Neural crest cell (in vitro differentiated cells): ENCODE results near the gene RHOV. TPM values are rescaled to one million over a fixed set of nuclear protein-coding genes. Genes with fewer than 3 reads are reported as not detected.
A peak's percentile ranks its signal among the peaks of the same experiment; 100 is the strongest.

Experiments used
- DNase-seq: peaks from one replicate; pipeline ENCODE4 v3.0.0; 2021; ENCODE audit warnings: low read depth, mixed read lengths, low spot score
- H3K27ac Mint-ChIP-seq: one replicate; pipeline ENCODE4 v1.8.0; 2021; ENCODE audit warnings: mild to moderate bottlenecking, mixed read lengths; ENCODE audit not compliant: unreplicated experiment
- H3K27me3 Mint-ChIP-seq: 2 replicates; pipeline ENCODE4 v1.8.0; 2021; ENCODE audit warnings: low read depth, mild to moderate bottlenecking, mixed read lengths
- H3K36me3 Mint-ChIP-seq: 2 replicates; pipeline ENCODE4 v1.8.0; 2021; ENCODE audit warnings: low read depth, mild to moderate bottlenecking, mixed read lengths
- H3K4me1 Mint-ChIP-seq: 2 replicates; pipeline ENCODE4 v1.8.0; 2021; ENCODE audit warnings: mixed read lengths
- H3K4me3 Mint-ChIP-seq: one replicate; pipeline ENCODE4 v1.8.0; 2021; ENCODE audit warnings: mild to moderate bottlenecking, mixed read lengths
- H3K9me3 Mint-ChIP-seq: 2 replicates; pipeline ENCODE4 v1.8.0; 2021; ENCODE audit warnings: mixed read lengths
- total RNA-seq: library from RNA; stranded (reverse); gene quantifications from 2 replicates; pipeline ENCODE4 v1.2.1, GENCODE V29; 2021
- TF ChIP-seq, protein P1 (sequence below): fragments of 200-600 bp; sonication (generic); conservative IDR thresholded peaks from 2 replicates; pipeline ENCODE4 v1.5.0; 2021; ENCODE audit warnings: antibody characterized with exemption, mild to moderate bottlenecking

RHOV gene
- total RNA-seq, 1 donor from 2014 or later: 1.0 TPM

DNA sequence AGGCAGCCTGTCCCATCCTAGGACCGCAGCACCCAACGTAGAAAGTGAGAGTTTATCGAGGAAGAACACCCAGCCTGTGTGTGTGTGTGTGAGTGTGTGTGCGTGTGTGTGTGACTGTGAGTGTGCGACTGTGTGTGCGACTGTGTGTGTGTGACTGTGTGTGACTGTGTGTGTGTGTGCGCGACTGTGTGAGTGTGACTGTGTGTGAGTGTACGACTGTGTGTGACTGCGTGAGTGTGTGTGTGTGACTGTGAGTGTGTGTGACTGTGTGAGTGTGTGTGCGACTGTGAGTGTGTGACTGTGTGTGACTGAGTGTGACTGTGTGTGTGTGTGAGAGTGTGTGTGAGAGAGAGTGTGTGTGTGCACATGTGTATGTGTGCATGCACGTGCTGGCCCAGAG lies 40.0 kb upstream of the RHOV start:
- H3K36me3 Mint-ChIP-seq: no peaks in the 10 kb centered on the region
- H3K9me3 Mint-ChIP-seq: no peaks in the 10 kb centered on the region
- H3K27ac Mint-ChIP-seq: peak overlapping the region; percentile 86
- H3K27me3 Mint-ChIP-seq: no peaks in the 10 kb centered on the region
- H3K4me1 Mint-ChIP-seq: peaks cover 43% of the 10 kb centered on the region
- TF ChIP-seq, protein P1, sequence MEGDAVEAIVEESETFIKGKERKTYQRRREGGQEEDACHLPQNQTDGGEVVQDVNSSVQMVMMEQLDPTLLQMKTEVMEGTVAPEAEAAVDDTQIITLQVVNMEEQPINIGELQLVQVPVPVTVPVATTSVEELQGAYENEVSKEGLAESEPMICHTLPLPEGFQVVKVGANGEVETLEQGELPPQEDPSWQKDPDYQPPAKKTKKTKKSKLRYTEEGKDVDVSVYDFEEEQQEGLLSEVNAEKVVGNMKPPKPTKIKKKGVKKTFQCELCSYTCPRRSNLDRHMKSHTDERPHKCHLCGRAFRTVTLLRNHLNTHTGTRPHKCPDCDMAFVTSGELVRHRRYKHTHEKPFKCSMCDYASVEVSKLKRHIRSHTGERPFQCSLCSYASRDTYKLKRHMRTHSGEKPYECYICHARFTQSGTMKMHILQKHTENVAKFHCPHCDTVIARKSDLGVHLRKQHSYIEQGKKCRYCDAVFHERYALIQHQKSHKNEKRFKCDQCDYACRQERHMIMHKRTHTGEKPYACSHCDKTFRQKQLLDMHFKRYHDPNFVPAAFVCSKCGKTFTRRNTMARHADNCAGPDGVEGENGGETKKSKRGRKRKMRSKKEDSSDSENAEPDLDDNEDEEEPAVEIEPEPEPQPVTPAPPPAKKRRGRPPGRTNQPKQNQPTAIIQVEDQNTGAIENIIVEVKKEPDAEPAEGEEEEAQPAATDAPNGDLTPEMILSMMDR: no peak
- DNase-seq: no peak
- H3K4me3 Mint-ChIP-seq: no peak overlapping the region

DNA sequence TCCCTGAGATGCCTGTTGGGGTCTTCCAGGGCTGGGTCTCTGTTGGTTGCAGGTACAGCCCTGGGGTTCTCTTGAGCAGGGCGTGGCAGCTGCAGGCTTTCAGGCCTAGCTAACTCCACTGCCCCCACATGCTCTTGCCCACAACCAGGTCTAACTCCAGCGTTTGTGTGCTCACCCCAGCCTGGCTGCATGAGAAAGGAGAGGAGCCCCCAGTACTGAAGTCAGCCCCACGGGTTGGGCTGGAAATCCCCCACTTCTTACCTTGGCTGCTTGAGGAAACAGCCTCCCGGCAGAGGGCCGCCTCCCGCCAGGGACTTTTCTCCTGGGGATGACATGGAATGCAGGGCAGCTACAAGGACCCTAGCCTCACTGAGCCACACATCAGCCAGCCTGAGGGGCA lies 38.4 kb upstream of the RHOV start:
- peaks cover 40% of the 10 kb centered on the region for H3K4me1 Mint-ChIP-seq
- H3K27me3 Mint-ChIP-seq: no peaks in the 10 kb centered on the region
- no peaks in the 10 kb centered on the region for H3K9me3 Mint-ChIP-seq
- TF ChIP-seq, protein P1: no peak
- H3K36me3 Mint-ChIP-seq: no peaks in the 10 kb centered on the region
- no peak overlapping the region for H3K27ac Mint-ChIP-seq
- no peak for DNase-seq
- H3K4me3 Mint-ChIP-seq: no peak overlapping the region

DNA sequence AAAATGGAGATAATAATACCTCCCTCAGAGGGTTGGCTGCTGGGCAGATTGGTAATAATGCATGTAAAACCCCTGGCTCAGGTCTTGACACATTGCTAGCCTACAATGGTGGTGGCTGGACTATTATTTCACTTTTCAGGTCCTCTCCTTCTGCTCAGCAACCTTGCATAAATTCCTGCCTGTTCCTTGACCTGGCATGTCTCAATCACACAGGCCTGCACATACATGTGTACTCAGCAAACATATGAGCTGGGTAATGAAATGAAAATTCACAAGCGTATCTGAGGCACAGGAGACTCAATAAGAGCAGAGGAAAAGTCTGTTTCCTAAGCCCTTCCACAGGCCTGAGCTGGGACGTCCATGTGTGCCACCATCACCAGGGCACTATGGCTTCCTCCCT lies 37.7 kb upstream of the RHOV start:
- Mint-ChIP-seq H3K4me3 (peak overlapping the region; percentile 18), H3K36me3 (no peaks in the 10 kb centered on the region), H3K4me1 (peaks cover 40% of the 10 kb centered on the region), H3K27ac (no peak overlapping the region), H3K9me3 (no peaks in the 10 kb centered on the region), H3K27me3 (no peaks in the 10 kb centered on the region)
- no peak for DNase-seq
- TF ChIP-seq, protein P1: no peak

DNA sequence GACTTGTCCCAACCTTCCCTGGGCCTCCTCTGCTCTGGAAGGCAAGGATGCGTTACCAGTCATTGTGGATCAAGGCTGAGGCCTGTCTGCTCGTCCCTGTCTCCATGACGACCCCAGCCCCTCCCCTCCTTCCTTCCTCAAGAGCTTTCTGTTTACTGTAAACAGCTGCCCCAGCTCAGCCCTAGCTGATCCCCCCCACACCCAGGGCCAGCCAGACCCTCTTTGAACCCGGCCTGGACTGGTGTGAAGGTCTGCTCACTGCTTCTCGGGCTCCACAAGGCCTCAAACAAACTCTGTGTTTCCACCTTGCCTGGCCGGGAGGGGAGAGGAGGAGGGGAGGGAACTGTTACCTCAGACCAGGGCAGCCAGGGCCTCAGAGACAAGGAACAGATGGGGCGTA lies 37.1 kb upstream of the RHOV start:
- Mint-ChIP-seq H3K4me1 (peaks cover 35% of the 10 kb centered on the region), H3K4me3 (peak overlapping the region; percentile 49), H3K27me3 (no peaks in the 10 kb centered on the region), H3K36me3 (no peaks in the 10 kb centered on the region), H3K9me3 (no peaks in the 10 kb centered on the region), H3K27ac (peak overlapping the region; percentile 97)
- DNase-seq: no peak
- TF ChIP-seq, protein P1: no peak

DNA sequence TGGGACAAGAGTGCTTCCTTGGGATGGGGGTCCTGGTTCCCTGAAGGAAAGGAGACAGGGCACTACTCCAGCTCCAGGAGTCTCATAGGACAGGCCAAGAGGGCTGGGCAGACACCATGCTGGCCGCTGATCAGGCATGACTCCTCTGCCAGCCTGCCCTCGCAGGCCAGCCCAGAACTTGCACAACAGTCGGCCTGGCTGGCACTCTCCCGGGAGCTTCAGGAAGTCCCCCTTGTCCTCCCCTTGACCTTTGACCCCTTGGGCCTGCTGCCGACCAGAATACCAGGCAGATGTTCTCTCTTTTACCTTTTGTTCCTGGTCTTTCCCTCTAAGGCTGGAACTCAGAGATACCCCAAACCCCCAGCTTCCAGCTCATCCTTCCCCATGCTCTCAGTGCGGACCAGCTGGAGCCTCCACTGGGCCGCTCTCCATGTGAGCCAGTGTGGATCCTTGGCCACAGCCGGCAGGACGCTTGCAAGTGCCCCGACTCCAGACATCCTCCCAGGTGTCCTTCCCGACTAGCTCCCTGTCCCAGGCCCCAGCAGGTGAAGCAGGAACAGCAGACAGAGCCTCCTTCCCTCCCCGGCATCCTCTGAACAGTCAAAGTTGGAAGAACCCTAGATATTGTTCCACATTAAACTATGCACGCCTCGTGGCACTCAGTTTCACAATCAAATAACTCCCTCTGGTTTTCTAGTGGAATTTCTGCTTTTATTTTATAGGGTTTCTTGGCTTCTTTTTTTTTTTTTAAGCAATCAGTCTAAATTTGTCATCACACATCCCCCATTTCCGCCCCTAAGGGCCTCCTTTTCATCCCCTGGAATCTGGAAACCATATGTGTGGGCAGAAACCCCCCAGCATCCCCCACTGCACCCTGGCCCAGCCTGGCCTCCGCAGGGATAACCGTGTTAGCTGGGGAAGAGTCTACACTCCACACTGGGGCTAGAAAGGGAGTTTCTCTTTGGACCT lies 35.9 kb upstream of the RHOV start:
- TF ChIP-seq, protein P1: no peak
- no peaks in the 10 kb centered on the region for H3K27me3 Mint-ChIP-seq
- H3K9me3 Mint-ChIP-seq: no peaks in the 10 kb centered on the region
- no peak for DNase-seq
- H3K27ac Mint-ChIP-seq: no peak overlapping the region
- H3K4me1 Mint-ChIP-seq: peaks cover 40% of the 10 kb centered on the region
- H3K4me3 Mint-ChIP-seq: peak overlapping the region; percentile 17
- H3K36me3 Mint-ChIP-seq: no peaks in the 10 kb centered on the region
